ENCODE measurements around the gene FXN. TPM values are rescaled to one million over a fixed set of nuclear protein-coding genes. Genes with fewer than 3 reads are reported as not detected.
"Not testable (repeated sequence)": the region's sequence is repeated elsewhere in the genome, so short reads cannot be mapped to it uniquely, and the experiment has no call there.

Gene FXN
- polyA plus RNA-seq (2013, experiment 1 of 2) = 29.3 TPM
- 27.6 TPM for polyA plus RNA-seq (2013, experiment 2 of 2)

DNA sequence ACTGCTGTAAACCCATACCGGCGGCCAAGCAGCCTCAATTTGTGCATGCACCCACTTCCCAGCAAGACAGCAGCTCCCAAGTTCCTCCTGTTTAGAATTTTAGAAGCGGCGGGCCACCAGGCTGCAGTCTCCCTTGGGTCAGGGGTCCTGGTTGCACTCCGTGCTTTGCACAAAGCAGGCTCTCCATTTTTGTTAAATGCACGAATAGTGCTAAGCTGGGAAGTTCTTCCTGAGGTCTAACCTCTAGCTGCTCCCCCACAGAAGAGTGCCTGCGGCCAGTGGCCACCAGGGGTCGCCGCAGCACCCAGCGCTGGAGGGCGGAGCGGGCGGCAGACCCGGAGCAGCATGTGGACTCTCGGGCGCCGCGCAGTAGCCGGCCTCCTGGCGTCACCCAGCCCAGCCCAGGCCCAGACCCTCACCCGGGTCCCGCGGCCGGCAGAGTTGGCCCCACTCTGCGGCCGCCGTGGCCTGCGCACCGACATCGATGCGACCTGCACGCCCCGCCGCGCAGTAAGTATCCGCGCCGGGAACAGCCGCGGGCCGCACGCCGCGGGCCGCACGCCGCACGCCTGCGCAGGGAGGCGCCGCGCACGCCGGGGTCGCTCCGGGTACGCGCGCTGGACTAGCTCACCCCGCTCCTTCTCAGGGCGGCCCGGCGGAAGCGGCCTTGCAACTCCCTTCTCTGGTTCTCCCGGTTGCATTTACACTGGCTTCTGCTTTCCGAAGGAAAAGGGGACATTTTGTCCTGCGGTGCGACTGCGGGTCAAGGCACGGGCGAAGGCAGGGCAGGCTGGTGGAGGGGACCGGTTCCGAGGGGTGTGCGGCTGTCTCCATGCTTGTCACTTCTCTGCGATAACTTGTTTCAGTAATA lies at the start of gene FXN:
Gene FXN (plus strand): TSS at position 315 of the 871 bp plus-strand sequence. CDS start 31 bp downstream, at position 346.
- Histone ChIP-seq H3K9me3 (ENCODE audit: insufficient read depth, low read depth, low read length) (no peaks in the 10 kb centered on the region), H3K36me3 (ENCODE audit: insufficient read depth, low read length) (no peaks in the 10 kb centered on the region), H3K4me1 (ENCODE audit: insufficient read depth, low read length) (no peaks in the 10 kb centered on the region), H3K27me3 (ENCODE audit: insufficient read depth, low read length) (no peaks in the 10 kb centered on the region), H3K4me3 (ENCODE audit: low read length) (peak within 1 kb of the TSS; percentile 99), H3K27ac (ENCODE audit: low read depth, low read length) (peak within 1 kb of the TSS; percentile 84), H3K9ac (ENCODE audit: low read depth, low read length) (peak within 1 kb of the TSS; percentile 93)
- WGBS = 1% methylated on average over 74 of the region's 75 CpGs

DNA sequence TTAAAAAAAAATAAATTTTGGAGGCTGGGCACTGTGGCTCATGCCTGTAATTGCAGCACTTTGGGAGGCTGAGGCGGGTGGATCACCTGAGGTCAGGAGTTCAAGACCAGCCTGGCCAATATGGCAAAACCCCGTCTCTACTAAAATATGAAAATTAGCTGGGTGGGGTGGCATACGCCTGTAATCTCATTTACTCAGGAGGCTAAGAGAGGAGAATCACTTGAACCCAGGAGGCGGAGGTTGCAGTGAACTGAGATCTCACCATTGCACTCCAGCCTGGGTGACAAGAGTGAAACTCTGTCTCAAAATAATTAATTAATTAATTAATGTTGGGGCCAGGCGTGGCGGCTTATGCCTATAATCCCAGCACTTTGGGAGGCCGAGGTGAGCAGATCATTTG lies 48.6 kb upstream of the FXN start:
- not testable (repeated sequence) for H3K9me3 ChIP-seq (ENCODE audit: insufficient read depth, low read depth, low read length); H3K9ac ChIP-seq (ENCODE audit: low read depth, low read length); H3K4me1 ChIP-seq (ENCODE audit: insufficient read depth, low read length); H3K36me3 ChIP-seq (ENCODE audit: insufficient read depth, low read length); H3K27ac ChIP-seq (ENCODE audit: low read depth, low read length); H3K4me3 ChIP-seq (ENCODE audit: low read length); H3K27me3 ChIP-seq (ENCODE audit: insufficient read depth, low read length)
- WGBS = 96% methylated on average over 7 of the region's 7 CpGs

- Histone ChIP-seq H3K9ac (ENCODE audit: low read depth, low read length) (no peak overlapping the region), H3K27me3 (ENCODE audit: insufficient read depth, low read length) (no peaks in the 10 kb centered on the region), H3K27ac (ENCODE audit: low read depth, low read length) (no peak overlapping the region), H3K9me3 (ENCODE audit: insufficient read depth, low read depth, low read length) (no peaks in the 10 kb centered on the region), H3K36me3 (ENCODE audit: insufficient read depth, low read length) (no peaks in the 10 kb centered on the region), H3K4me3 (ENCODE audit: low read length) (no peak overlapping the region), H3K4me1 (ENCODE audit: insufficient read depth, low read length) (0 out of 2 replicates have a peak, but pooled peaks cover 2% of the 10 kb centered on the region)
- 88% methylated on average over 9 of the region's 9 CpGs for WGBS
Observed at GRCh38 chr9:68991457-68991856, 44.1 kb upstream of the FXN start.

DNA sequence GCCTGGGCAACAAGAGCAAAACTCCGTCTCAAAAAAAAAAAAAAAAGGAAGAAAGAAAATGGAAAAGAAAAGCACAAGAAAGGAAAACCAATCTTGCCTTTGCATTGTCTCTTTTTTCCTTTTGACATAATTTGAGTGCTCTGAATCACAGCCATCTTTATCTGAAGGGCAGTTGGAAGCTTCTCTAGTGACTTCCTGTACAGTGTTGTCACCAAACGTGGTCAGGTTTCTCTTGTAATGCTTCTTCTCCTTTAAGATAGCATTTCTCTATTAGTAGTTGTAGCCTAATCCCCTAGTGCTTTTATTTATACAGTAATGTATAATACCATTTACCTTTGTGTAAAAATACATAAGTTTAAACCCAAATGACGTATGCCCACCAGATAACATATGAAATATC lies 39.8 kb upstream of the FXN start:
- no peaks in the 10 kb centered on the region for H3K9me3 ChIP-seq (ENCODE audit: insufficient read depth, low read depth, low read length)
- H3K27ac ChIP-seq (ENCODE audit: low read depth, low read length) = no peak overlapping the region
- 94% methylated on average over 2 of the region's 3 CpGs for WGBS
- H3K4me3 ChIP-seq (ENCODE audit: low read length) = no peak overlapping the region
- no peaks in the 10 kb centered on the region for H3K27me3 ChIP-seq (ENCODE audit: insufficient read depth, low read length)
- peaks cover 25% of the 10 kb centered on the region for H3K4me1 ChIP-seq (ENCODE audit: insufficient read depth, low read length)
- no peaks in the 10 kb centered on the region for H3K36me3 ChIP-seq (ENCODE audit: insufficient read depth, low read length)
- no peak overlapping the region for H3K9ac ChIP-seq (ENCODE audit: low read depth, low read length)

DNA sequence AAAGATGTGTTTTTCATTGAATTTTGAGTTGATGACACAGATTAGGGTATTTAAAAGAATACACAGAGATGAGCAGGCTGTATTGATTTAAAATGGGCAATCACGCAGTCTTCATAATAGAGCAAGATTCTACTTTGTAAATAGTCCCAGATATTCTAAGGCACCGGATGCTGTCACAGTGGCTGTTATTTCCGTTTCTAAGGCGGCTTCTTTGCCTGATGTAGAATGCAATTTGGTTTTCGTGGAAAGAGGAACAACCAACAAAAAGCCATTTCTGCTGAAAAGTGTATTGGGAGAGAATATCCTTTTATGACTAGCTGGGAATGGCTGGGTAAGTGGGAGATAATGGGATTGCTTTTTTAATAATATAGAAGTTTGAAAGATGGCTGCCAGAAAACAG lies 39.1 kb upstream of the FXN start:
- H3K27me3 ChIP-seq (ENCODE audit: insufficient read depth, low read length) = no peaks in the 10 kb centered on the region

DNA sequence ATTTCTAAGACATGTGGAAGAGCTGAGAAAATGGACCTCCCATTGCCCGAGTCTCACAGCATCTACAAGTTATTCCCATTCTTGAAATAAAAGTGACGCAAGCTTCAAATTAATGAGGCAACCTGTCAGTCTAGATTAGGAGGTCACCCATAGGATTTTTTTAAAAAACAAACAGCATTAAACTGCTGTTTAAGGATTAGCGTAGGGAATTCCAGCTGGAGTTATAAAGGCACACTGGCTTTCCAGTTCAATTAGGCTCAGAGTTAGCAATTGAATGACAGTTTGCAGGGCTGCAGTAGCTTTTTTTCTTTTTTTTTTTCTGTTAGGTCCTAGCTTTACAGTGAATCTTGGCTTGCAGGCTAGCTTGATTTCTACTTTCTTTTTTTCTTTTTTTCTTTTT lies 37.9 kb upstream of the FXN start:
- Histone ChIP-seq H3K9ac (ENCODE audit: low read depth, low read length) (no peak overlapping the region), H3K27ac (ENCODE audit: low read depth, low read length) (no peak overlapping the region; the same call in 1 of the 2 replicates), H3K36me3 (ENCODE audit: insufficient read depth, low read length) (no peaks in the 10 kb centered on the region), H3K27me3 (ENCODE audit: insufficient read depth, low read length) (no peaks in the 10 kb centered on the region), H3K4me1 (ENCODE audit: insufficient read depth, low read length) (peaks cover 25% of the 10 kb centered on the region), H3K4me3 (ENCODE audit: low read length) (no peak overlapping the region), H3K9me3 (ENCODE audit: insufficient read depth, low read depth, low read length) (no peaks in the 10 kb centered on the region)
- WGBS = 88% methylated on average over 3 of the region's 3 CpGs

More for the DNA sequence above, 39.1 kb upstream of the FXN start:
- Histone ChIP-seq H3K4me3 (ENCODE audit: low read length) (no peak overlapping the region), H3K27ac (ENCODE audit: low read depth, low read length) (no peak overlapping the region), H3K9ac (ENCODE audit: low read depth, low read length) (no peak overlapping the region), H3K9me3 (ENCODE audit: insufficient read depth, low read depth, low read length) (no peaks in the 10 kb centered on the region), H3K36me3 (ENCODE audit: insufficient read depth, low read length) (no peaks in the 10 kb centered on the region), H3K4me1 (ENCODE audit: insufficient read depth, low read length) (peaks cover 25% of the 10 kb centered on the region)
- WGBS = 95% methylated on average over 5 of the region's 5 CpGs

DNA sequence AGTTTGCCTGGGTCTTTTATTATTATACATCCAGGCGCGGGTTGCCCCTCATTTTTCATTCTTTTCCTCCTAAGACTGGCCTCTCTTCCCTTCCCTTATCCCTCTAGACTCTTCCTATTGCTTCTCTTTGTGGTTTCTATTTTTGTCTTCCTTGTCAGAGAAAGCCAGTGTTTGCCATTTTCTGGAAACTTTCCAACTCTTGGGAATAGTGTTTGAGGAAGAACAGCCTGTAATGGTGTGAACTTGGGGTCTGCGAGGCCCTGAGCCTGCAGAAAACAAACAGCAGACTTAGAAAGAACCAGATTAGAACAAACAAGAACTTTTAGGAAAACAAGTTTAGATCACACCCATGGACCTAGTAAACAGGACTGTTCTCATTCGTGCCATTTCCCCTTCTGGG lies 37.2 kb upstream of the FXN start:
- no peaks in the 10 kb centered on the region for H3K27me3 ChIP-seq (ENCODE audit: insufficient read depth, low read length)
- H3K27ac ChIP-seq (ENCODE audit: low read depth, low read length) = no peak overlapping the region
- peaks cover 25% of the 10 kb centered on the region for H3K4me1 ChIP-seq (ENCODE audit: insufficient read depth, low read length)
- no peak overlapping the region for H3K4me3 ChIP-seq (ENCODE audit: low read length)
- H3K36me3 ChIP-seq (ENCODE audit: insufficient read depth, low read length) = no peaks in the 10 kb centered on the region
- H3K9ac ChIP-seq (ENCODE audit: low read depth, low read length) = no peak overlapping the region
- no peaks in the 10 kb centered on the region for H3K9me3 ChIP-seq (ENCODE audit: insufficient read depth, low read depth, low read length)
- WGBS = 87% methylated on average over 4 of the region's 4 CpGs

- no peak overlapping the region for H3K27ac ChIP-seq (ENCODE audit: low read depth, low read length)
- WGBS = 79% methylated on average over 5 of the region's 5 CpGs
- peaks cover 25% of the 10 kb centered on the region for H3K4me1 ChIP-seq (ENCODE audit: insufficient read depth, low read length)
- H3K27me3 ChIP-seq (ENCODE audit: insufficient read depth, low read length) = no peaks in the 10 kb centered on the region
- H3K9me3 ChIP-seq (ENCODE audit: insufficient read depth, low read depth, low read length) = no peaks in the 10 kb centered on the region
- H3K4me3 ChIP-seq (ENCODE audit: low read length) = no peak overlapping the region
- H3K36me3 ChIP-seq (ENCODE audit: insufficient read depth, low read length) = no peaks in the 10 kb centered on the region
- H3K9ac ChIP-seq (ENCODE audit: low read depth, low read length) = no peak overlapping the region
Observed at GRCh38 chr9:68998812-68999211, 36.7 kb upstream of the FXN start.

DNA sequence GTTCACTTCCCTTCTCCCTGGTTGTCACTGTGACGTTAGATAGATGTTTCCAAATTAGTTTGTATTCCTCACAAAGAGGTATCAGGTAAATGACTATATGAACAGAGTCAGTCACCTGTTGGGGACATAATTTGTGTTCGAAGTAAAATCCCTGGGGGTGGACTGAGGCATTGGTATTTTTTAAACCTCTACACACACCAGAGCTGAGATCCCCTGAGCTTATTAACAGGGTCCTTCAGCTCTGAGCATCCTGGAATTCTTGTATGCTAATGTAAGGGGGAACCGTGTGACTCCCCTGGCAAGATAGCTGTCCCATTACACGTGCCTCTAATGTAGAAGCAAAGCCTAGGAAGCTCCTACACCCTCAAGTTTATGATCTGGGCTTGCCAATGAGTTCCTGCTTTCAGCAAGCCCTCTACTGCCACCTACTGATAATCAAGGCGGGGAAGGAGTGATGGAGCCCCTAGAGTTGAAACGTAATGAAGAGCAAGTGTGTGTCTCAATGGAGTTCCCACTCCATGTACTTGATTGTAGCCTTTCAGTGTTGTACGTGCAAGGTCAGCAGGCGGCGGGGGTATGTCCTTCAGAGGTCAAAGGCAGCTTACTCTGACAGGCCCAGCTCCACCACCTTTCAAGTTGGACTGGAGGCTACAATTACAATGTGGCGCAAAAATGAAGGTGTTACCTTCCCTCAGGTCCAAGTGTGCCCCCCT lies 36.0 kb upstream of the FXN start:
- Histone ChIP-seq H3K4me3 (ENCODE audit: low read length) (no peak overlapping the region), H3K27ac (ENCODE audit: low read depth, low read length) (no peak overlapping the region), H3K36me3 (ENCODE audit: insufficient read depth, low read length) (no peaks in the 10 kb centered on the region), H3K9ac (ENCODE audit: low read depth, low read length) (no peak overlapping the region), H3K4me1 (ENCODE audit: insufficient read depth, low read length) (peaks cover 25% of the 10 kb centered on the region), H3K27me3 (ENCODE audit: insufficient read depth, low read length) (no peaks in the 10 kb centered on the region), H3K9me3 (ENCODE audit: insufficient read depth, low read depth, low read length) (no peaks in the 10 kb centered on the region)
- WGBS = 33% methylated on average over 10 of the region's 10 CpGs

- Histone ChIP-seq H3K9me3 (ENCODE audit: insufficient read depth, low read depth, low read length) (no peaks in the 10 kb centered on the region), H3K36me3 (ENCODE audit: insufficient read depth, low read length) (no peaks in the 10 kb centered on the region), H3K27me3 (ENCODE audit: insufficient read depth, low read length) (no peaks in the 10 kb centered on the region), H3K4me3 (ENCODE audit: low read length) (no peak overlapping the region), H3K4me1 (ENCODE audit: insufficient read depth, low read length) (peaks cover 19% of the 10 kb centered on the region), H3K27ac (ENCODE audit: low read depth, low read length) (no peak overlapping the region), H3K9ac (ENCODE audit: low read depth, low read length) (no peak overlapping the region)
- 85% methylated on average over 7 of the region's 8 CpGs for WGBS
Observed at GRCh38 chr9:69001921-69002320, 33.6 kb upstream of the FXN start.

DNA sequence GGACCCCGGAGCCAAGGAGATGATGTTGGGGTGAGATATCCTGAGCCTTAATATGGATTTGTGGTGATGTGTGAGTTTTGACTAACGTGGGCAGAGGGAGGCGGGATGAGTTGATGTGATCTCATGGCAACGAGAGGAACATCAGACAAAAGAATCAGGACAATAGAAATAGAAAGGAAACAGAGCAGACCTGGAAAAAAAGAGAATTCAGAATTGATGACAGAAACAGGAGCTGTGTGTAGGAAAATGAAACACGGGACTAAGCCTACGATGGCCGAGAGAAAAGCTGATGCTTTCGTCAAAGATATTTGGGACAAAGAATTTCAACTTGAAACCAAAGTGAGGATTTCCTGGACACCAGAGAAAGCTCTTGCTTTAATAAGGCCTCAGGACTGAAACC lies 32.5 kb upstream of the FXN start:
- H3K27me3 ChIP-seq (ENCODE audit: insufficient read depth, low read length) = no peaks in the 10 kb centered on the region
- H3K9me3 ChIP-seq (ENCODE audit: insufficient read depth, low read depth, low read length) = no peaks in the 10 kb centered on the region
- no peaks in the 10 kb centered on the region for H3K36me3 ChIP-seq (ENCODE audit: insufficient read depth, low read length)
- no peak overlapping the region for H3K9ac ChIP-seq (ENCODE audit: low read depth, low read length)
- H3K4me3 ChIP-seq (ENCODE audit: low read length) = no peak overlapping the region
- H3K4me1 ChIP-seq (ENCODE audit: insufficient read depth, low read length) = peaks cover 8% of the 10 kb centered on the region; the same call in 1 of the 2 replicates
- WGBS = 82% methylated on average over 8 of the region's 8 CpGs
- H3K27ac ChIP-seq (ENCODE audit: low read depth, low read length) = no peak overlapping the region
